Measurements from ENCODE around the gene RND1. TPM values are rescaled to one million over a fixed set of nuclear protein-coding genes. Genes with fewer than 3 reads are reported as not detected.

Gene RND1
- total RNA-seq, 1 donor from 2014 or later: 9.3 TPM

GRCh38 chr12:48832321-48833060 lies 33.2 kb downstream of the RND1 start:
- no peak for DNase-seq (ENCODE audit: low spot score)
- no peaks in the 10 kb centered on the region for H3K4me1 Mint-ChIP-seq (ENCODE audit: low read depth)
- H3K27me3 Mint-ChIP-seq (ENCODE audit: insufficient read depth): no peaks in the 10 kb centered on the region
- no peak overlapping the region for H3K27ac Mint-ChIP-seq
- intact Hi-C loops (cut with micrococcal nuclease): no loop called here
- no peaks in the 10 kb centered on the region for H3K9me3 Mint-ChIP-seq
- H3K36me3 Mint-ChIP-seq (ENCODE audit: low read depth): peaks cover 61% of the 10 kb centered on the region
- H3K4me3 Mint-ChIP-seq: no peak overlapping the region

- Mint-ChIP-seq H3K27me3 (ENCODE audit: insufficient read depth) (no peaks in the 10 kb centered on the region), H3K36me3 (ENCODE audit: low read depth) (peaks cover 52% of the 10 kb centered on the region)
These were observed 34.4 kb downstream of the RND1 start for GRCh38 chr12:48831257-48831656.

DNA sequence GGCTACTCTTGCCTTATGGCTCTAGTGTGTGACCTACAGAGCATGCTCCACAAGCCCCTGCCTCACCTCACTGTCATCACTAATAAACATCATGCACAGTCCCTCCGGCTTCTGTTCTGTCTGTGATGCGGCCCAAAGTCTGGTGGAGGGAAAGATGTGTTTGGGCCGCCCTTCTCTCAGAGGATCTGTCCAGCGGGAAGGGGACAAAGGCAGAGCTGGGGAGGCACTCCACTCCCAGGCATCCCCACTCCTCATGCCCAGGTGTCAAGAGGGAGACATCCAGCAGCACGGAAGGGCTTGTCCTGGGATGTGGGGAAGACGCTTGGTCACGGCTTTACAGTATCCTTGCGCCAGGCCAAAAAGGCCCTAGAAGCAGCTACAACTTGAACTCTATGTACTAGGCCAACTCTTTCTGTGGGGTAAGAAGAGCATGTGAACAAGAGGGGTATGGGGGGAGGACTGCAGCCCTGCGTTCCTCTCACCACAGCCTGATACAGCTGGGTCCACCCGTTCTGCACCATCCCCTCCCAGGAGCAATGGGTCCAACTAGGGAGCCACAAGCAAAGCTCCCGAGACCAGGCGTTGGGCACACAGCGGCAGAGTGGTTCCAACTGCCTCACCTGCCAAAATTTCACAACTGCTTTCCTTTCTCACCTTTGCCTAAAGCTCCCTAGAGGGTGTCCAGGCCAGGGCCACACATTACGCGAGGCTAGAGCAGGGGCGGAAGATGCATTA lies 36.7 kb downstream of the RND1 start:
- DNase-seq (ENCODE audit: low spot score): no peak
- H3K36me3 Mint-ChIP-seq (ENCODE audit: low read depth): peaks cover 45% of the 10 kb centered on the region
- H3K9me3 Mint-ChIP-seq: no peaks in the 10 kb centered on the region
- H3K27ac Mint-ChIP-seq: no peak overlapping the region
- H3K4me1 Mint-ChIP-seq (ENCODE audit: low read depth): no peaks in the 10 kb centered on the region
- H3K27me3 Mint-ChIP-seq (ENCODE audit: insufficient read depth): no peaks in the 10 kb centered on the region
- intact Hi-C loops (cut with micrococcal nuclease): no loop called here
- H3K4me3 Mint-ChIP-seq: no peak overlapping the region

More at GRCh38 chr12:48831257-48831656, 34.4 kb downstream of the RND1 start:
- Mint-ChIP-seq H3K4me1 (ENCODE audit: low read depth) (no peaks in the 10 kb centered on the region), H3K27ac (no peak overlapping the region), H3K9me3 (no peaks in the 10 kb centered on the region), H3K4me3 (no peak overlapping the region)
- intact Hi-C loops (cut with micrococcal nuclease): no loop called here
- DNase-seq (ENCODE audit: low spot score): no peak

- H3K4me1 Mint-ChIP-seq (ENCODE audit: low read depth): no peaks in the 10 kb centered on the region
- peaks cover 38% of the 10 kb centered on the region for H3K36me3 Mint-ChIP-seq (ENCODE audit: low read depth)
- no peaks in the 10 kb centered on the region for H3K9me3 Mint-ChIP-seq
- no peak for DNase-seq (ENCODE audit: low spot score)
- intact Hi-C loops (cut with micrococcal nuclease): no loop called here
- no peak overlapping the region for H3K4me3 Mint-ChIP-seq
- no peaks in the 10 kb centered on the region for H3K27me3 Mint-ChIP-seq (ENCODE audit: insufficient read depth)
- H3K27ac Mint-ChIP-seq: no peak overlapping the region
These were observed 37.4 kb downstream of the RND1 start for GRCh38 chr12:48828293-48828692.

GRCh38 chr12:48827513-48828096 lies 38.1 kb downstream of the RND1 start:
- no peaks in the 10 kb centered on the region for H3K4me1 Mint-ChIP-seq (ENCODE audit: low read depth)
- H3K4me3 Mint-ChIP-seq: no peak overlapping the region
- H3K27me3 Mint-ChIP-seq (ENCODE audit: insufficient read depth): no peaks in the 10 kb centered on the region
- intact Hi-C loops (cut with micrococcal nuclease): no loop called here
- H3K27ac Mint-ChIP-seq: no peak overlapping the region
- no peaks in the 10 kb centered on the region for H3K9me3 Mint-ChIP-seq
- no peak for DNase-seq (ENCODE audit: low spot score)
- peaks cover 34% of the 10 kb centered on the region for H3K36me3 Mint-ChIP-seq (ENCODE audit: low read depth)

DNA sequence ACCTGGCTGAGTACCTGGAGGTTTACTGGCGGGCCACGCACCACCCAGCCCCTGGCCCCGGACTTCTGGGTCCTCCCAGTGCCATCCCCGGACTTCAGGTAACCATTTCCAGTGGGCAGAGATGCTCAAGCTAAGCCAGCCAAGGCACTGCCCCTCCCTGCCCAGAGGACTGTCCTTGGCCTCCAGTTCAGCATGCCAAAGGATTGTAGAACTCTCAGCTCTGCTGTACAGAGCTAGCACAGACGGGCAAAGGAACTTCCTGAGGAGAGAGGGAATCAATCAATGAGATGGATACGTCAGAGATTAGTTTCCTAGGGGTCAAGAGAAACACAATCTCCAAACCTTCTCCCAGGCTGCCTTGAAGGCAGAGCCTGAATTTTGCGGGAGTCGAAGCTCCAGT lies 38.6 kb downstream of the RND1 start:
- Mint-ChIP-seq H3K4me3 (no peak overlapping the region), H3K36me3 (ENCODE audit: low read depth) (peaks cover 29% of the 10 kb centered on the region), H3K27ac (no peak overlapping the region), H3K4me1 (ENCODE audit: low read depth) (no peaks in the 10 kb centered on the region), H3K27me3 (ENCODE audit: insufficient read depth) (peaks cover under 1% of the 10 kb centered on the region), H3K9me3 (no peaks in the 10 kb centered on the region)
- intact Hi-C loops (cut with micrococcal nuclease): no loop called here
- DNase-seq (ENCODE audit: low spot score): no peak

GRCh38 chr12:48826209-48826855 lies 39.3 kb downstream of the RND1 start:
- no peak overlapping the region for H3K27ac Mint-ChIP-seq

GRCh38 chr12:48824905-48825304 lies 40.8 kb downstream of the RND1 start:
- H3K4me1 Mint-ChIP-seq (ENCODE audit: low read depth): no peaks in the 10 kb centered on the region
- intact Hi-C loops (cut with micrococcal nuclease): no loop called here
- H3K27me3 Mint-ChIP-seq (ENCODE audit: insufficient read depth): peaks cover 4% of the 10 kb centered on the region
- H3K4me3 Mint-ChIP-seq: no peak overlapping the region
- DNase-seq (ENCODE audit: low spot score): no peak
- no peaks in the 10 kb centered on the region for H3K9me3 Mint-ChIP-seq
- peaks cover 15% of the 10 kb centered on the region for H3K36me3 Mint-ChIP-seq (ENCODE audit: low read depth)
- no peak overlapping the region for H3K27ac Mint-ChIP-seq

More at GRCh38 chr12:48826209-48826855, 39.3 kb downstream of the RND1 start:
- intact Hi-C loops (cut with micrococcal nuclease): no loop called here
- peaks cover 27% of the 10 kb centered on the region for H3K36me3 Mint-ChIP-seq (ENCODE audit: low read depth)
- H3K9me3 Mint-ChIP-seq: no peaks in the 10 kb centered on the region
- H3K27me3 Mint-ChIP-seq (ENCODE audit: insufficient read depth): peaks cover 2% of the 10 kb centered on the region
- H3K4me3 Mint-ChIP-seq: no peak overlapping the region
- DNase-seq (ENCODE audit: low spot score): no peak
- H3K4me1 Mint-ChIP-seq (ENCODE audit: low read depth): no peaks in the 10 kb centered on the region

DNA sequence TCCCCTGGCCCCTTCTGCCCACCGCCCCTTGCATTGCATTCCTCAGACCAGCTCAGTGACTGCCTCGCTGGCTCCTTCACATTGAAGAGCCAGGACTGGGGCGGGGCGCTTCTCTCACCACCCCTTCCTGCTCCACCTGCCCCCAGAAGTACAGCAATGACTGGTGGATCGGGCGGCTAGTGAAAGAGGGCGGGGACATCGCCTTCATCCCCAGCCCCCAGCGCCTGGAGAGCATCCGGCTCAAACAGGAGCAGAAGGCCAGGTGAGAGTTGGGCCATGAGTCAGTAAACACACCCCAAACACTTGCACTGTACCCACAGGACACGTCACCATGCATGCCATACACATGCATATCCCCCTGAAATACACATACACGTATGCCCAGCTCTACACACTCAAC lies 41.6 kb downstream of the RND1 start:
- H3K36me3 Mint-ChIP-seq (ENCODE audit: low read depth): peaks cover 9% of the 10 kb centered on the region
- H3K4me3 Mint-ChIP-seq: no peak overlapping the region
- H3K9me3 Mint-ChIP-seq: no peaks in the 10 kb centered on the region
- intact Hi-C loops (cut with micrococcal nuclease): no loop called here
- peaks cover 1% of the 10 kb centered on the region for H3K4me1 Mint-ChIP-seq (ENCODE audit: low read depth)
- H3K27ac Mint-ChIP-seq: no peak overlapping the region
- no peak for DNase-seq (ENCODE audit: low spot score)
- peaks cover 4% of the 10 kb centered on the region for H3K27me3 Mint-ChIP-seq (ENCODE audit: insufficient read depth)

DNA sequence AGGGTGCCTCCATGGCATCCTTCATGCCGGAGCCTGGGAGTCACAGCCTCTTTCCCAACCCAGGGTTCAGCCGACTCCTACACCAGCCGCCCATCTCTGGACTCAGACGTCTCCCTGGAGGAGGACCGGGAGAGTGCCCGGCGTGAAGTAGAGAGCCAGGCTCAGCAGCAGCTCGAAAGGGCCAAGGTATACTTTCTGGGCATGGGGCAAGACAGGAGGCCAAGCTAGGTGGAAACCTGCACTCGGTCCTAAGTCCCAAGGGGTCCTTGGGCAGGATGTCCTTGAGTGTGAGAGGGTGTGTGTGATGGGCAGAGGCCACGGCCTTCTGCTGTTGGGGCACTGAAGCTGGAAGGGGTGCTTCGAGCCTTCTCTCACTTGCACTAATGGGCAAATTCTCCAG lies 42.4 kb downstream of the RND1 start:
- peaks cover 2% of the 10 kb centered on the region for H3K36me3 Mint-ChIP-seq (ENCODE audit: low read depth)
- peaks cover 4% of the 10 kb centered on the region for H3K4me1 Mint-ChIP-seq (ENCODE audit: low read depth)
- no peaks in the 10 kb centered on the region for H3K9me3 Mint-ChIP-seq
- no peak overlapping the region for H3K27ac Mint-ChIP-seq
- peaks cover 4% of the 10 kb centered on the region for H3K27me3 Mint-ChIP-seq (ENCODE audit: insufficient read depth)
- intact Hi-C loops (cut with micrococcal nuclease): no loop called here
- H3K4me3 Mint-ChIP-seq: no peak overlapping the region
- no peak for DNase-seq (ENCODE audit: low spot score)

DNA sequence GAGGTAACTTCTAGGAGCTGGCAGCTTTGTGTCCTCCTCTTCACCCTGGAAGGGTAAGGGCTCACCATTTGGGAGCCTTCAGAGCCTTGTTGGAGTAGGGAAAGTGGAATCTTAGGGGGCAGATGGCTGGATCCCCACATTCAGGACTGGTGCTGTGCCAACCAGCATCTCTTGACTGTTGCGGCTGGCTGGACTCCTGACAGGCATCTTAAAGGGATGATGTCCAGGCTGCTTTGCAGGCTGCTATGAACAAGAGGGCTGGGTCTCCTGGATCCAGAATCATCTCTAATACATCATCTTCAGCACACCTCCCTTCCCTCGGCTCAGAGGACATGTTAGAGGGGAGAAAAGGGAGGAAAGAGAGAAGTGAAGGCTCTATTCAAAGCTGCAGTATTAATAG lies 43.0 kb downstream of the RND1 start:
- Mint-ChIP-seq H3K27ac (no peak overlapping the region), H3K9me3 (no peaks in the 10 kb centered on the region), H3K4me1 (ENCODE audit: low read depth) (peaks cover 10% of the 10 kb centered on the region), H3K36me3 (ENCODE audit: low read depth) (peaks cover 2% of the 10 kb centered on the region), H3K4me3 (no peak overlapping the region), H3K27me3 (ENCODE audit: insufficient read depth) (peaks cover 6% of the 10 kb centered on the region)
- intact Hi-C loops (cut with micrococcal nuclease): no loop called here
- DNase-seq (ENCODE audit: low spot score): no peak

DNA sequence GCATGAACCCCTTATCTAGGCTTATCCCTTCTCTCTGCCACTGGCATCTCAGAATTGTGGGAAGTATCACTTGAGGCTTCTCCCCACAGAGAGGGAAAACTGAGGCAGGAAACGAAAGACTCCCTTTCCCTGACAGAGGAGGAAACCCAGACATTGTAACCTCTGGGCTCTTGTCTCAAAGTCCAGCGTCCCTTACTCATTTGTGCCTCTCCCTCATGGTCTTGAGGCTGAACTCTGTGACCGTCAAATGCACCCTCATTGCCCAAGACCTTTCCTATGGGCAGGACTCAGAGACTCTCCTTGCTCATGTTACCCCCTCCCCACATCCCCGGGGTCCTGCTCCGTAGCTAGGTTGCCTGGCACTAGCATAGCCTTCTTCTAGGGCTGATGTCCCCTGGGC lies 43.5 kb downstream of the RND1 start:
- no peak for DNase-seq (ENCODE audit: low spot score)
- Mint-ChIP-seq H3K4me3 (no peak overlapping the region), H3K9me3 (no peaks in the 10 kb centered on the region), H3K27ac (no peak overlapping the region), H3K36me3 (ENCODE audit: low read depth) (peaks cover 2% of the 10 kb centered on the region), H3K27me3 (ENCODE audit: insufficient read depth) (peaks cover 8% of the 10 kb centered on the region), H3K4me1 (ENCODE audit: low read depth) (peaks cover 16% of the 10 kb centered on the region)
- intact Hi-C loops (cut with micrococcal nuclease): no loop called here

Measured in activated T-helper 1 cell treated with anti-CD3 and anti-CD28 coated beads, Interleukin-12 subunit alpha, Interleukin-12 subunit beta, Interleukin-2, Interleukin-4 antibody, amounts not matched to agents 30 ng/mL and 10 ng/mL and 1 ng/mL, durations not matched to agents 14 hours and 24 hours and 36 hours (primary cell).